GM21360 (cell line): ENCODE measurements around the gene FAF2.
"Not testable (repeated sequence)": the region's sequence is repeated elsewhere in the genome, so short reads cannot be mapped to it uniquely, and the experiment has no call there.

Source experiments
- ATAC-seq: cut with Tn5 transposase; IDR thresholded peaks from one replicate; pipeline ENCODE4 v1.9.1; 2021; ENCODE audit warnings: mild to moderate bottlenecking, moderate library complexity; ENCODE audit not compliant: unreplicated experiment

The FAF2 gene

GRCh38 chr5:176416965-176417364 lies 31.2 kb upstream of the FAF2 start:
- ATAC-seq: no peak

- ATAC-seq: no peak
These were observed 29.9 kb upstream of the FAF2 start for GRCh38 chr5:176418251-176418650.

- ATAC-seq: no peak
These were observed 28.1 kb upstream of the FAF2 start for GRCh38 chr5:176420086-176420485.

GRCh38 chr5:176420972-176421544 lies 27.1 kb upstream of the FAF2 start:
- no peak for ATAC-seq

GRCh38 chr5:176424181-176424580 lies 24.0 kb upstream of the FAF2 start:
- ATAC-seq: no peak

- no peak for ATAC-seq
These were observed 23.0 kb upstream of the FAF2 start for GRCh38 chr5:176425138-176425537.

- ATAC-seq: no peak
These were observed 22.4 kb upstream of the FAF2 start for GRCh38 chr5:176425791-176426190.

GRCh38 chr5:176426876-176427275 lies 21.3 kb upstream of the FAF2 start:
- no peak for ATAC-seq

- no peak for ATAC-seq
These were observed 20.2 kb upstream of the FAF2 start for GRCh38 chr5:176427971-176428370.

- no peak for ATAC-seq
These were observed 18.2 kb upstream of the FAF2 start for GRCh38 chr5:176429972-176430371.

- ATAC-seq: no peak
These were observed 15.5 kb upstream of the FAF2 start for GRCh38 chr5:176432707-176433106.

GRCh38 chr5:176436656-176437055 lies 11.5 kb upstream of the FAF2 start:
- no peak for ATAC-seq

- no peak for ATAC-seq
These were observed 9.0 kb upstream of the FAF2 start for GRCh38 chr5:176438959-176439757.

- ATAC-seq: no peak
These were observed 7.1 kb upstream of the FAF2 start for GRCh38 chr5:176440927-176441706.

GRCh38 chr5:176441921-176442323 lies 6.3 kb upstream of the FAF2 start:
- no peak for ATAC-seq

GRCh38 chr5:176442911-176443310 lies 5.3 kb upstream of the FAF2 start:
- ATAC-seq: not testable (repeated sequence)

- no peak for ATAC-seq
These were observed 3.4 kb upstream of the FAF2 start for GRCh38 chr5:176444742-176445141.

GRCh38 chr5:176446028-176446665 lies 2.0 kb upstream of the FAF2 start:
- no peak for ATAC-seq

GRCh38 chr5:176446884-176447590 lies 1.1 kb upstream of the FAF2 start:
- no peak for ATAC-seq

GRCh38 chr5:176447591-176447977 lies 601 bp upstream of the FAF2 start:
- ATAC-seq: peak; percentile 22

GRCh38 chr5:176450077-176450476 lies 1.9 kb downstream of the FAF2 start:
- no peak for ATAC-seq
